GM12801 (cell line): Measurements from ENCODE around the gene WFIKKN2.

Experiments used
- CTCF ChIP-seq: IDR thresholded peaks from one replicate; pipeline ENCODE4 v1.5.1; 2011; ENCODE audit warnings: control low read depth; ENCODE audit not compliant: insufficient read length; ENCODE audit errors: extremely low read depth

Gene WFIKKN2

GRCh38 chr17:50805486-50805885, 29.9 kb upstream of the WFIKKN2 start:
- TF ChIP-seq CTCF, result no peak

- TF ChIP-seq CTCF, result no peak
Observed at GRCh38 chr17:50806141-50806643, 29.2 kb upstream of the WFIKKN2 start.

- no peak for TF ChIP-seq CTCF
Observed at GRCh38 chr17:50807009-50807408, 28.4 kb upstream of the WFIKKN2 start.

GRCh38 chr17:50807675-50808074, 27.7 kb upstream of the WFIKKN2 start:
- TF ChIP-seq CTCF, result no peak

GRCh38 chr17:50808413-50808812, 27.0 kb upstream of the WFIKKN2 start:
- no peak for TF ChIP-seq CTCF

- TF ChIP-seq CTCF, result no peak
Observed at GRCh38 chr17:50808888-50809287, 26.5 kb upstream of the WFIKKN2 start.

GRCh38 chr17:50813583-50813982, 21.8 kb upstream of the WFIKKN2 start:
- TF ChIP-seq CTCF, result no peak

- TF ChIP-seq CTCF, result no peak
Observed at GRCh38 chr17:50815400-50815799, 20.0 kb upstream of the WFIKKN2 start.
